ENCODE data around the gene TP73. TPM values are rescaled to one million over a fixed set of nuclear protein-coding genes. Genes with fewer than 3 reads are reported as not detected.
A peak's percentile ranks its signal among the peaks of the same experiment; 100 is the strongest.

Gene TP73
- total and polyA plus RNA-seq, 12 donors, result 0.03 to 0.58 (median 0.15) TPM; not detected in 7

GRCh38 chr1:3749512-3749911, 97.2 kb downstream of the TP73 start:
- 68 to 74% methylated on average over 5 of the region's 5 CpGs for WGBS, 2 donors
- no peak for ATAC-seq
- intact Hi-C loops (cut with DNase I), result no loop called here

GRCh38 chr1:3750741-3751140, 98.4 kb downstream of the TP73 start:
- 52 to 57% methylated on average over 6 of the region's 6 CpGs for WGBS, 2 donors
- no peak overlapping the region for H3K4me3 ChIP-seq
- DNase-seq (no peak), ATAC-seq (no peak)
- no peak for TF ChIP-seq CTCF (IDR thresholded peaks at IDR 0.05)
- peaks cover 3 to 20% (median 17%) of the 10 kb centered on the region in 9 donors for H3K4me1 ChIP-seq
- intact Hi-C loops (cut with DNase I), result no loop called here
- H3K9me3 ChIP-seq, result no peaks in the 10 kb centered on the region
- no peak overlapping the region for H3K27ac ChIP-seq
- H3K36me3 ChIP-seq, result no peaks in the 10 kb centered on the region
- H3K27me3 ChIP-seq, result peaks cover 0 to 43% (median 12%) of the 10 kb centered on the region in 7 donors

More at GRCh38 chr1:3749512-3749911, 97.2 kb downstream of the TP73 start:
- H3K27ac ChIP-seq, result no peak overlapping the region
- H3K36me3 ChIP-seq, result peaks cover 0 to 5% (median 0%) of the 10 kb centered on the region in 9 donors
- H3K4me3 ChIP-seq, result no peak overlapping the region
- H3K27me3 ChIP-seq, result peaks cover 0 to 31% (median 7%) of the 10 kb centered on the region in 7 donors
- DNase-seq, result no peak
- TF ChIP-seq CTCF (IDR thresholded peaks at IDR 0.05), result no peak
- no peaks in the 10 kb centered on the region for H3K9me3 ChIP-seq
- H3K4me1 ChIP-seq, result peaks cover 3 to 33% (median 23%) of the 10 kb centered on the region in 9 donors

GRCh38 chr1:3752400-3752945, 100.2 kb downstream of the TP73 start, which contains the start of gene CCDC27:
CCDC27 (plus strand) TSS chr1:3752450; CDS start chr1:3752482, 32 bp downstream.
- Histone ChIP-seq H3K27me3 (peaks cover 0 to 55% (median 22%) of the 10 kb centered on the region in 7 donors), H3K4me1 (peaks cover 0 to 8% (median 6%) of the 10 kb centered on the region in 9 donors), H3K4me3 (no peak within 1 kb of the TSS), H3K9me3 (no peaks in the 10 kb centered on the region), H3K27ac (no peak within 1 kb of the TSS), H3K36me3 (no peaks in the 10 kb centered on the region)
- no peak for DNase-seq
- WGBS, 2 donors, result 84 to 85% methylated on average over 17 of the region's 17 CpGs
- intact Hi-C loops (cut with DNase I), result no loop called here
- no peak for ATAC-seq
- no peak for TF ChIP-seq CTCF (IDR thresholded peaks at IDR 0.05)

GRCh38 chr1:3753656-3754454, 101.5 kb downstream of the TP73 start:
- Histone ChIP-seq H3K27ac (no peak overlapping the region), H3K36me3 (no peaks in the 10 kb centered on the region), H3K9me3 (no peaks in the 10 kb centered on the region), H3K27me3 (peaks cover 0 to 65% (median 22%) of the 10 kb centered on the region in 7 donors), H3K4me1 (no peaks in the 10 kb centered on the region), H3K4me3 (no peak overlapping the region)
- DNase-seq (no peak), ATAC-seq (peak in 1 of 8 donors; percentile 27)
- no peak for TF ChIP-seq CTCF (IDR thresholded peaks at IDR 0.05)
- intact Hi-C loops (cut with DNase I), result no loop called here
- 79 to 83% methylated on average over 20 of the region's 20 CpGs for WGBS, 2 donors

Data from heart right ventricle (tissue), 16 donors.